OCI-LY1 (cell line): ENCODE measurements around the gene RASSF8.

Experiments used
- H2AFZ ChIP-seq: fragments of 200-600 bp; sonication (generic), shearing (Covaris generic); 2 replicates; pipeline ENCODE4 v1.6.0; 2014; ENCODE audit warnings: antibody characterized with exemption, mild to moderate bottlenecking, low read length
- H3F3A ChIP-seq: fragments of 200-600 bp; sonication (generic), shearing (Covaris generic); 2 replicates; pipeline ENCODE4 v1.6.0; 2014; ENCODE audit warnings: mild to moderate bottlenecking, antibody characterized with exemption, low read length, moderate library complexity; ENCODE audit not compliant: insufficient read depth
- H3K27ac ChIP-seq: fragments of 200-600 bp; sonication (generic); 2 replicates; pipeline ENCODE4 v1.5.1; 2014; ENCODE audit warnings: low read length, mixed run types, mild to moderate bottlenecking, low read depth; ENCODE audit not compliant: poor library complexity, severe bottlenecking
- H3K27me3 ChIP-seq: fragments of 200-600 bp; sonication (generic); 2 replicates; pipeline ENCODE4 v1.6.0; 2014; ENCODE audit warnings: antibody characterized with exemption, mild to moderate bottlenecking, low read length, moderate library complexity; ENCODE audit not compliant: insufficient read depth
- H3K36me3 ChIP-seq: fragments of 200-600 bp; sonication (generic); 2 replicates; pipeline ENCODE4 v1.6.1; 2014; ENCODE audit warnings: mild to moderate bottlenecking, antibody characterized with exemption, low read length, moderate library complexity, mixed read lengths; ENCODE audit not compliant: insufficient read depth
- H3K4me1 ChIP-seq: fragments of 200-600 bp; sonication (generic); 2 replicates; pipeline ENCODE4 v1.5.1; 2014; ENCODE audit warnings: mild to moderate bottlenecking, low read length, moderate library complexity; ENCODE audit not compliant: insufficient read depth, severe bottlenecking
- H3K4me2 ChIP-seq: fragments of 200-600 bp; sonication (generic), shearing (Covaris generic); 2 replicates; pipeline ENCODE4 v1.6.1; 2014; ENCODE audit warnings: low read length
- H3K4me3 ChIP-seq: fragments of 200-600 bp; sonication (generic); 2 replicates; pipeline ENCODE4 v1.5.1; 2014; ENCODE audit warnings: low read length, low read depth, mild to moderate bottlenecking, mixed read lengths; ENCODE audit not compliant: poor library complexity, severe bottlenecking
- H3K79me2 ChIP-seq: fragments of 200-600 bp; shearing (Covaris generic); 2 replicates; pipeline ENCODE4 v1.6.1; 2016; ENCODE audit warnings: mixed run types, low read length, mixed read lengths; ENCODE audit not compliant: insufficient read depth
- H3K9ac ChIP-seq: fragments of 200-600 bp; sonication (generic), shearing (Covaris generic); 2 replicates; pipeline ENCODE4 v1.6.1; 2014; ENCODE audit warnings: mild to moderate bottlenecking, low read length, mixed read lengths
- H3K9me2 ChIP-seq: fragments of 200-600 bp; sonication (generic), shearing (Covaris generic); 2 replicates; pipeline ENCODE4 v1.6.1; 2014; ENCODE audit warnings: low read depth, mild to moderate bottlenecking, low read length, mixed read lengths
- H3K9me3 ChIP-seq: fragments of 200-600 bp; shearing (Covaris generic); 2 replicates; pipeline ENCODE4 v1.6.1; 2014; ENCODE audit warnings: low read length, mixed read lengths
- H4K20me1 ChIP-seq: fragments of 200-600 bp; sonication (generic), shearing (Covaris generic); 2 replicates; pipeline ENCODE4 v1.6.0; 2016; ENCODE audit warnings: mild to moderate bottlenecking, low read length; ENCODE audit not compliant: insufficient read depth
- CTCF ChIP-seq: fragments of 200-600 bp; sonication (generic), shearing (Covaris generic); IDR thresholded peaks from 2 replicates; pipeline ENCODE4 v1.5.1; 2017; ENCODE audit warnings: mild to moderate bottlenecking, antibody characterized with exemption, low read length, moderate library complexity, mixed read lengths
- EZH2 ChIP-seq: fragments of 200-600 bp; sonication (generic), shearing (Covaris generic); IDR thresholded peaks from 2 replicates; pipeline ENCODE4 v1.8.0; 2017; ENCODE audit warnings: borderline replicate concordance, mixed run types, mild to moderate bottlenecking, antibody characterized with exemption, low read length, moderate library complexity, mixed read lengths

RASSF8 gene

DNA sequence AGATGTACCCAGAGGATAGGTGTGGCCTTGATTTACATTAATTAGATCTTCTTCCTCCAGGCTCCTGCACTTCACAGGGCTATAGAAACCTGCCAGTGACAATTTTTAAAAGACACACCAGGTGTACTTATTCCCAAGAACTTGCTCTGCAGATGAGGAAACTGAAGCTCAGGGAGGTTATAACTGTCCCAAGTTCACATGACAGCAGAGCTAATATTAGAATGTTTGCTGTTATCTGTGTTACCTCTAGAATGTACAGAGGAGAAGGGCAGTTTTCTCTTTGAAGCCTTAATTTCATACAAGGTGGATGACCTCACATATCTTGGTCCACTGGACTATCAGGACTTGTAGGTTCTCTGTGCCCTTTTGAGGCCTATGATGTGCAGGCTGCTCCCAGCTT is 27.7 kb downstream of the RASSF8 start:
- Histone ChIP-seq H3F3A (no peaks in the 10 kb centered on the region), H4K20me1 (no peaks in the 10 kb centered on the region), H2AFZ (no peak overlapping the region), H3K36me3 (no peaks in the 10 kb centered on the region), H3K4me1 (no peaks in the 10 kb centered on the region), H3K9ac (no peak overlapping the region), H3K79me2 (no peaks in the 10 kb centered on the region), H3K9me2 (no peaks in the 10 kb centered on the region), H3K27me3 (no peaks in the 10 kb centered on the region), H3K9me3 (no peaks in the 10 kb centered on the region), H3K4me2 (no peak overlapping the region), H3K27ac (no peak overlapping the region), H3K4me3 (no peak overlapping the region)
- TF ChIP-seq EZH2 = no peak
- TF ChIP-seq CTCF = no peak

DNA sequence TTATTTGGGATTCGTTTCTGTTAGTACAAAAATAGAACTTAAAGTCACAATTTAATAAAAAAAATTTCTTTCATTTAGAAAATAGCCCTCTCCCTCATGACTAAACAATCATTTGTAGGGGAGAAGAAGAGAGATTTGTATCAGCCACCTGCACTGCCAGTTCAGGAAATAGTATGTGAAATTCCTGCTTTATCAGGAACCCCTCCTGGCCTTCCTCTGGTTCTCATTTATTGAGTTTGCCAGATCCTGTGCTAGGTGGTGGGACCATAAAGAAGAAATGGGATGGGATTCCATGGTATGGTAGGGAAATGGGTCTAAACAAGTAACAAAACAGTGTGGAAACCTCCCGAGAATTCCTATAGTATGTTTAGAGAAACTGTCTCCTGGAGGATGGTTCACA is 30.0 kb downstream of the RASSF8 start:
- Histone ChIP-seq H3K4me1 (no peaks in the 10 kb centered on the region), H4K20me1 (no peaks in the 10 kb centered on the region), H3K9me2 (no peaks in the 10 kb centered on the region), H3K27ac (no peak overlapping the region), H3K27me3 (no peaks in the 10 kb centered on the region), H3K9ac (no peak overlapping the region), H3K79me2 (no peaks in the 10 kb centered on the region), H3K36me3 (no peaks in the 10 kb centered on the region), H2AFZ (no peak overlapping the region), H3F3A (no peaks in the 10 kb centered on the region), H3K4me2 (no peak overlapping the region), H3K9me3 (no peaks in the 10 kb centered on the region), H3K4me3 (no peak overlapping the region)
- TF ChIP-seq EZH2 (no peak), CTCF (no peak)

DNA sequence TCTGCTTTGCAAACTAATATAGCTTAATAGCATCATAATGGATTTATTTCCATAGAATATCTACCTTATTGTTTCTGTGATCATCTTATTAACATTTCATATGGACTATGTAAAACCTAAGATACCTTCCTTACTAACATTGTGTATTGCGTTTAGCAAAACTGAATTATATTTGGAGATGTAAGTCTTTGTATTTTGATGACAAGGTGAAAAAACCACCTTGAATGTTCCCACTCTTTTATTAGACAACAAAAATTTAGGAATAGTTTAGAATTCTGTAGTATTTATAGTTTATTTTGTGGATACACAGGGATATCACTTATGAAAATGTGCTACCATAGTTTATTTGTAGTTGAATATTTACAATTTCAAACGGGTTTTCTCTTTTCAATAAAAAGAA is 32.0 kb downstream of the RASSF8 start:
- Histone ChIP-seq H3K4me2 (no peak overlapping the region), H3K36me3 (no peaks in the 10 kb centered on the region), H3K9me2 (no peaks in the 10 kb centered on the region), H3K27ac (no peak overlapping the region), H4K20me1 (no peaks in the 10 kb centered on the region), H3K4me3 (no peak overlapping the region), H3K9me3 (no peaks in the 10 kb centered on the region), H3K9ac (no peak overlapping the region), H3K79me2 (no peaks in the 10 kb centered on the region), H3F3A (no peaks in the 10 kb centered on the region), H2AFZ (no peak overlapping the region), H3K4me1 (no peaks in the 10 kb centered on the region), H3K27me3 (no peaks in the 10 kb centered on the region)
- TF ChIP-seq CTCF = no peak
- no peak for TF ChIP-seq EZH2
